Mucosa of descending colon (tissue), 3 donors: ENCODE results near the gene SVOPL. TPM values are rescaled to one million over a fixed set of nuclear protein-coding genes. Genes with fewer than 3 reads are reported as not detected.

Experiments used
- ATAC-seq: fragments of 200-7000 bp; cut with Tn5 transposase; one replicate; pipeline ENCODE4 v1.9.1; 2020; ENCODE audit warnings: mild to moderate bottlenecking, moderate library complexity
- DNase-seq, 3 donors: peaks; one replicate each; pipeline ENCODE4 v3.0.0-alpha.2; 2020
- H3K36me3 ChIP-seq: fragments of 200-600 bp; one replicate; pipeline ENCODE4 v1.8.0; 2021; ENCODE audit warnings: low read depth, mild to moderate bottlenecking
- H3K4me1 ChIP-seq: fragments of 200-600 bp; one replicate; pipeline ENCODE4 v1.8.0; 2021; ENCODE audit warnings: low read depth, mild to moderate bottlenecking
- H3K4me3 ChIP-seq: fragments of 200-600 bp; one replicate; pipeline ENCODE4 v1.8.0; 2021; ENCODE audit warnings: mild to moderate bottlenecking
- H3K9me3 ChIP-seq: fragments of 200-600 bp; one replicate; pipeline ENCODE4 v1.8.0; 2021; ENCODE audit warnings: mild to moderate bottlenecking
- intact Hi-C, 2 donors: fragments of 100-400 bp; cut with DNase I in 1 of 2; cut with micrococcal nuclease in 1 of 2; formaldehyde crosslinking; loops; one replicate each; pipeline versions ENCODE4 v1.11.0 to v1.11.1; 2022; cut with DNase I, micrococcal nuclease
- total RNA-seq, 3 donors: library from RNA; stranded (reverse); fragmentation: NEBNext Ultra II Directional in 2 of 3; extraction: Animal tissue kit (Norgen Biotek cat#: 25700) in 2 of 3; gene quantifications; one replicate each; pipeline versions ENCODE4 v1.2.1 to v1.2.4, GENCODE V29; 2021 to 2023
- TF ChIP-seq, protein P1 (sequence below): fragments of 200-600 bp; IDR thresholded peaks from one replicate; pipeline ENCODE4 v1.8.0; 2022; ENCODE audit warnings: antibody characterized with exemption, mild to moderate bottlenecking
- donor health status: DM: no; HTN: no; CAD: no; lungs with moderate emphysema.
- donor health status: DM: no; HTN: no; CAD: no.
- donor health status: DM: no; HTN: yes; CAD: no.

Gene SVOPL
- total RNA-seq, 3 donors from 2014 or later = 1.8 to 3.1 (median 2.9) TPM

DNA sequence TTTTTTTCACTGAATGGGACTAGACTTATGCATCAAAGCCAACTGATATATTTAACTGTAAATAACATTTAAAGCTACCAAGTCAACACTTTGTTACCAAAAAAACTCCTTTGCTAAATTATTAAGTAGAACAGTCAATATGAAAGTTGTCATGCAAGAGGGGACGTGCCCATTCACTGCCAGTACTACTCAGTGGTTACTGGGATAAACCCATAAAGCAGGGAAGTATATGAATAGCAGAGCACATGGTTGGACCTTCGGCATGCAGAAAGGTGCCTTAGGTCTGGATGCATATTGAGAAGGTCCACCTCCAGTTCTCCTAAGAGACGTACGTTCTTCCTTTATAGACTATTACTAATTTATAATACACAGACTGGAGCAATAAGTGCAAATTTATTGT is 120.1 kb downstream of the SVOPL start:
- Histone ChIP-seq H3K36me3 (no peaks in the 10 kb centered on the region), H3K4me3 (no peak overlapping the region), H3K9me3 (no peaks in the 10 kb centered on the region), H3K4me1 (no peaks in the 10 kb centered on the region)
- DNase-seq (no peak), ATAC-seq (no peak)
- TF ChIP-seq, protein P1, sequence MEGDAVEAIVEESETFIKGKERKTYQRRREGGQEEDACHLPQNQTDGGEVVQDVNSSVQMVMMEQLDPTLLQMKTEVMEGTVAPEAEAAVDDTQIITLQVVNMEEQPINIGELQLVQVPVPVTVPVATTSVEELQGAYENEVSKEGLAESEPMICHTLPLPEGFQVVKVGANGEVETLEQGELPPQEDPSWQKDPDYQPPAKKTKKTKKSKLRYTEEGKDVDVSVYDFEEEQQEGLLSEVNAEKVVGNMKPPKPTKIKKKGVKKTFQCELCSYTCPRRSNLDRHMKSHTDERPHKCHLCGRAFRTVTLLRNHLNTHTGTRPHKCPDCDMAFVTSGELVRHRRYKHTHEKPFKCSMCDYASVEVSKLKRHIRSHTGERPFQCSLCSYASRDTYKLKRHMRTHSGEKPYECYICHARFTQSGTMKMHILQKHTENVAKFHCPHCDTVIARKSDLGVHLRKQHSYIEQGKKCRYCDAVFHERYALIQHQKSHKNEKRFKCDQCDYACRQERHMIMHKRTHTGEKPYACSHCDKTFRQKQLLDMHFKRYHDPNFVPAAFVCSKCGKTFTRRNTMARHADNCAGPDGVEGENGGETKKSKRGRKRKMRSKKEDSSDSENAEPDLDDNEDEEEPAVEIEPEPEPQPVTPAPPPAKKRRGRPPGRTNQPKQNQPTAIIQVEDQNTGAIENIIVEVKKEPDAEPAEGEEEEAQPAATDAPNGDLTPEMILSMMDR = no peak
- intact Hi-C loops = no loop called here

DNA sequence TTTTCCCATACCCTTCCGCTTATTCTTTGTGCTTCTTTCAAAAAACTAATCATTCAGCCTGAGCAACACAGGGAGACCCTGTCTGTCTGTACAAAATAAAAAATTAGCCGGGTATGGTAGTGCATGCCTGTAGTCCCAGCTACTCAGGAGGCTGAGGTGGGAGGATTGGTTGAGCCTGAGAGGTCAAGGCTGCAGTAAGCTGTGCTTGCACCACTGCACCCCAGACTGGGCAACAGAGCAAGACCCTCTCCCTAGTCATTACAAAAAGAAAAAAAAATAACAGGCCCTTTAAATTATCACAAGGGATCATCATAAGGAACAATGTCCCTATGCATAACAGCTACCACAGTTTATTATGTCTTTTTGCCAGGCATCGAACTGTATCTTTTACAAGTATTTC is 121.5 kb downstream of the SVOPL start:
- Histone ChIP-seq H3K4me3 (no peak overlapping the region), H3K4me1 (no peaks in the 10 kb centered on the region), H3K9me3 (no peaks in the 10 kb centered on the region), H3K36me3 (no peaks in the 10 kb centered on the region)
- ATAC-seq (no peak), DNase-seq (no peak)
- intact Hi-C loops = no loop called here
- TF ChIP-seq, protein P1 = no peak

DNA sequence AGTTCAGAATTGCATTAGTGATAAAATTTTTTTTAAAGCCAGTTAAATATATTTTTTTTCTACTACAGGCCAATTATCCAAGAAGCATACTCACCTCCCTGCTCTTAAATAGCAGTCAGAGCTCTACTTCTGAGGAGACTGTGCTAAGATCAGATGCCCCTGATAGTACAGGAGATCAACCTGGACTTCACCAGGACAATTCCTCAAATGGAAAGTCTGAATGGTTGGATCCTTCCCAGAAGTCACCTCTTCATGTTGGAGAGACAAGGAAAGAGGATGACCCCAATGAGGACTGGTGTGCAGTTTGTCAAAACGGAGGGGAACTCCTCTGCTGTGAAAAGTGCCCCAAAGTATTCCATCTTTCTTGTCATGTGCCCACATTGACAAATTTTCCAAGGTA is 122.0 kb downstream of the SVOPL start:
- H3K9me3 ChIP-seq = no peaks in the 10 kb centered on the region
- intact Hi-C loops = no loop called here
- no peaks in the 10 kb centered on the region for H3K36me3 ChIP-seq
- ATAC-seq (no peak), DNase-seq (no peak)
- TF ChIP-seq, protein P1 = no peak
- H3K4me3 ChIP-seq = no peak overlapping the region
- H3K4me1 ChIP-seq = no peaks in the 10 kb centered on the region

DNA sequence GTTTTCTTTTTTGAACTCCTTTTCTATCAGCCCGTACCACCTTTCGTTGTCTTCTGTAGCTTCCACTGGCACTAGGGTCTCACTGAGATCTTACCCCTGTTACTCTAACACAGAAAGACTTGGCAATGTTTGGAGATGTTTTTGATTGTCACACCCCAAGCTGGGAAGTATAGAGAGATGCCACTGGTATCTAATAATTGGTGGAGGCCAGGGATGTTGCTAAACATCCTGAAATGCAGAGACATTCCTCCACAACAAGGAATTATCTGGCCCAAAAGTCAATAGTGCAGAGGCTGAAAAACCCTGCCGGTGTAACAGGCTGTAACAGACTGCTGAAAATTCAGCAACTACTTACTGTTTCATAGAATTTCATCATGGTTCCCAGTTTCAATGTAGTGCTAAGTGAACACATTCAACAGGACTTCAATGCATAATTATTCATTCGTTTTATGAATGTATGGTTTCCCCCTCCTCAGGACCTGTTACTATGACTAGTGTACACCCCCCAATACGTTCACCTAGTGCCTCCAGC is 125.2 kb downstream of the SVOPL start:
- no peak for ATAC-seq
- intact Hi-C loops = no loop called here

DNA sequence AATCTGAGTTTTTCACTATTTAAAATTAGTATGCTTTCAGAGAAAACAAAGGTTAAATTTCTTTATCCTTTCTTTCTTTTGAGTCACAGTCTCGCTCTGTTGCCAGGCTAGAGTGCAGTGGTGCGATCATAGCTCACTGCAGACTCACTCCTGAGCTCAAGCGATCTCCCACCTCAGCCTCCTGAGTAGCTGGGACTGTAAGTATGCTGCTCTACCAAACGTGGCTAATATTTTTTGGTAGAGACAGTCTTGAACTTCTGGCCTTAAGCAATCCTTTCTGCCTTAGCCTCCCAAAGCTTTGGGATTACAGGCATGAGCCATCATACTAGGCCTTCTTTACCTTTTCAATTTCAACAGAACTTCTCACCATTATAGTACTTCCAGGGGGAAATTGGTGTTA is 127.4 kb downstream of the SVOPL start:
- Histone ChIP-seq H3K36me3 (no peaks in the 10 kb centered on the region), H3K4me1 (no peaks in the 10 kb centered on the region), H3K9me3 (no peaks in the 10 kb centered on the region), H3K4me3 (no peak overlapping the region)
- TF ChIP-seq, protein P1 = no peak
- intact Hi-C loops = no loop called here
- ATAC-seq (no peak), DNase-seq (no peak)

More for the DNA sequence above, 125.2 kb downstream of the SVOPL start:
- DNase-seq = no peak
- Histone ChIP-seq H3K36me3 (no peaks in the 10 kb centered on the region), H3K4me3 (no peak overlapping the region), H3K9me3 (no peaks in the 10 kb centered on the region), H3K4me1 (no peaks in the 10 kb centered on the region)
- TF ChIP-seq, protein P1 = no peak

DNA sequence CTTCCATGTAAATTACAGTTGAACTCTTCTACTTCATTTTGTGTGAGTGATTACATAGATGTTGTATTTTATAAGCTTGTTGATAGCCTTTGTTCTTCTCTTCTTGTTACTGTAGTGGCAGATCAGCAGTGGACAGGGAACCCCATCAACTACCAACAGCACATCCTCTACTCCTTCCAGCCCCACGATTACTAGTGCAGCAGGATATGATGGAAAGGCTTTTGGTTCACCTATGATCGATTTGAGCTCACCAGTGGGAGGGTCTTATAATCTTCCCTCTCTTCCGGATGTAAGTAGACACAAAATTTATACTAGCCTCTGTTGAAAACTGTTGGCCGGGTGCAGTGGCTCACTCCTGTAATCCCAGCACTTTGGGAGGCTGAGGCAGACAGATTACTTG is 130.4 kb downstream of the SVOPL start:
- ATAC-seq (no peak), DNase-seq (no peak)
- Histone ChIP-seq H3K4me3 (no peak overlapping the region), H3K36me3 (peaks cover 8% of the 10 kb centered on the region), H3K9me3 (peaks cover 18% of the 10 kb centered on the region), H3K4me1 (no peaks in the 10 kb centered on the region)
- TF ChIP-seq, protein P1 = no peak
- intact Hi-C loops = no loop called here
